K562 (cell line): Measurements from ENCODE around the gene CASP6.

Experiments used
- CBX2 ChIP-seq: fragments of 200-600 bp; sonication (generic); IDR thresholded peaks from one replicate; pipeline ENCODE4 v1.6.1; 2012; ENCODE audit warnings: mild to moderate bottlenecking, low read length, inconsistent platforms; ENCODE audit not compliant: insufficient read depth, poor library complexity, severe bottlenecking
- CTBP1 ChIP-seq: fragments of 450-650 bp; IDR thresholded peaks from 2 replicates; pipeline ENCODE4 v1.6.1; 2016; ENCODE audit warnings: borderline replicate concordance
- EP300 ChIP-seq: IDR thresholded peaks from 2 replicates; pipeline ENCODE4 v1.6.1; 2012; ENCODE audit warnings: low read length, improper control_type of control experiment
- HDAC2 ChIP-seq: fragments of 450-650 bp; IDR thresholded peaks from 2 replicates; pipeline ENCODE4 v1.6.1; 2016; ENCODE audit warnings: mild to moderate bottlenecking
- KDM1A ChIP-seq, 2 experiments: fragments of 450-650 bp; IDR thresholded peaks; 2 replicates each; pipeline ENCODE4 v1.6.1; 2016; ENCODE audit warnings: mild to moderate bottlenecking in 2 of 2
- NFYB ChIP-seq: IDR thresholded peaks from 2 replicates; pipeline ENCODE4 v1.6.1; 2011; ENCODE audit warnings: mild to moderate bottlenecking, moderate library complexity; ENCODE audit not compliant: insufficient read length; ENCODE audit errors: extremely low read depth
- ZBTB8A ChIP-seq: fragments of 450-650 bp; IDR thresholded peaks from 2 replicates; pipeline ENCODE4 v1.6.1; 2018; ENCODE audit warnings: mild to moderate bottlenecking, moderate library complexity; ENCODE audit not compliant: partially characterized antibody
- ZNF12 ChIP-seq: sonication (generic); formaldehyde crosslinking; IDR thresholded peaks from 2 replicates; pipeline ENCODE4 v1.4.0; 2020; ENCODE audit warnings: mild to moderate bottlenecking, missing genetic modification reagents
- TF ChIP-seq, protein P1 (sequence below), 3 experiments: IDR thresholded peaks in 2 of 3; conservative IDR thresholded peaks in 1 of 3; 2 replicates each; pipeline ENCODE4 v1.5.1; 2011 to 2012; ENCODE audit warnings: low read length in 3 of 3, mild to moderate bottlenecking in 3 of 3, control low read depth in 2 of 3, improper control_type of control experiment in 1 of 3, inconsistent platforms in 1 of 3, low read depth in 1 of 3, mixed read lengths in 1 of 3, moderate library complexity in 1 of 3; ENCODE audit not compliant: insufficient read depth in 2 of 3
- TF ChIP-seq, protein P2 (sequence below): fragments of 450-650 bp; formaldehyde crosslinking; conservative IDR thresholded peaks from 2 replicates; pipeline ENCODE4 v1.4.0; 2022; ENCODE audit warnings: mild to moderate bottlenecking, missing genetic modification characterization
- TF ChIP-seq, protein P3 (sequence below): sonication (generic); formaldehyde crosslinking; IDR thresholded peaks from 2 replicates; pipeline ENCODE4 v1.8.0; 2022; ENCODE audit warnings: mild to moderate bottlenecking, missing genetic modification reagents

DNA sequence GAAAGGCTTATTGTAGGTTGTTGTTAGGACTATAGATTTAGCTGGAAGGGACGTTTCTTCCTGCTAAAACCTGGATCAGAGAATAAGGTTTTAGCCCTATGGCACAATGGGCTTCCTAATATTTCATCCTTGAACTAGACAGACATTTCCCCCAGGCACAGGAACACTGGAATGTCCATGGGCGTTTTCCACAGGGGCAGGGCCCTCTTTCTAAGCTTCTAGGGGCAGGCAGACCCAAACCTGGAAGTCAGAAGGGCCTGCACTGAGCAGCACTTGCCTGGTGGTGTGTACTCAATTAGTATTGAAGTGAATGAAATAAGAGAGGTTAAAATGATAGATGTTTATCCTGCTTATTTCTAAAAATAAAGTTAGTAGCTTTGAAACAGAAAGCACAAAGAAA, 41.1 kb downstream of the CASP6 start:
- no peak for TF ChIP-seq ZNF12 (CRISPR knock-in tag)
- no peak for TF ChIP-seq CBX2
- no peak for TF ChIP-seq EP300
- no peak for TF ChIP-seq ZBTB8A
- TF ChIP-seq NFYB = no peak
- TF ChIP-seq HDAC2 = no peak
- TF ChIP-seq, protein P1, sequence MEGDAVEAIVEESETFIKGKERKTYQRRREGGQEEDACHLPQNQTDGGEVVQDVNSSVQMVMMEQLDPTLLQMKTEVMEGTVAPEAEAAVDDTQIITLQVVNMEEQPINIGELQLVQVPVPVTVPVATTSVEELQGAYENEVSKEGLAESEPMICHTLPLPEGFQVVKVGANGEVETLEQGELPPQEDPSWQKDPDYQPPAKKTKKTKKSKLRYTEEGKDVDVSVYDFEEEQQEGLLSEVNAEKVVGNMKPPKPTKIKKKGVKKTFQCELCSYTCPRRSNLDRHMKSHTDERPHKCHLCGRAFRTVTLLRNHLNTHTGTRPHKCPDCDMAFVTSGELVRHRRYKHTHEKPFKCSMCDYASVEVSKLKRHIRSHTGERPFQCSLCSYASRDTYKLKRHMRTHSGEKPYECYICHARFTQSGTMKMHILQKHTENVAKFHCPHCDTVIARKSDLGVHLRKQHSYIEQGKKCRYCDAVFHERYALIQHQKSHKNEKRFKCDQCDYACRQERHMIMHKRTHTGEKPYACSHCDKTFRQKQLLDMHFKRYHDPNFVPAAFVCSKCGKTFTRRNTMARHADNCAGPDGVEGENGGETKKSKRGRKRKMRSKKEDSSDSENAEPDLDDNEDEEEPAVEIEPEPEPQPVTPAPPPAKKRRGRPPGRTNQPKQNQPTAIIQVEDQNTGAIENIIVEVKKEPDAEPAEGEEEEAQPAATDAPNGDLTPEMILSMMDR (IDR thresholded peaks at IDR 0.05 in 2 of 3, conservative IDR thresholded peaks at IDR 0.05 in 1 of 3; ENCODE audit: insufficient read depth in 2 of 3, low read depth in 1 of 3, low read length in 3 of 3) = no peak
- TF ChIP-seq, protein P2, sequence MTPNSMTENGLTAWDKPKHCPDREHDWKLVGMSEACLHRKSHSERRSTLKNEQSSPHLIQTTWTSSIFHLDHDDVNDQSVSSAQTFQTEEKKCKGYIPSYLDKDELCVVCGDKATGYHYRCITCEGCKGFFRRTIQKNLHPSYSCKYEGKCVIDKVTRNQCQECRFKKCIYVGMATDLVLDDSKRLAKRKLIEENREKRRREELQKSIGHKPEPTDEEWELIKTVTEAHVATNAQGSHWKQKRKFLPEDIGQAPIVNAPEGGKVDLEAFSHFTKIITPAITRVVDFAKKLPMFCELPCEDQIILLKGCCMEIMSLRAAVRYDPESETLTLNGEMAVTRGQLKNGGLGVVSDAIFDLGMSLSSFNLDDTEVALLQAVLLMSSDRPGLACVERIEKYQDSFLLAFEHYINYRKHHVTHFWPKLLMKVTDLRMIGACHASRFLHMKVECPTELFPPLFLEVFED (CRISPR knock-in tag) = no peak
- no peak for TF ChIP-seq CTBP1
- TF ChIP-seq, protein P3, sequence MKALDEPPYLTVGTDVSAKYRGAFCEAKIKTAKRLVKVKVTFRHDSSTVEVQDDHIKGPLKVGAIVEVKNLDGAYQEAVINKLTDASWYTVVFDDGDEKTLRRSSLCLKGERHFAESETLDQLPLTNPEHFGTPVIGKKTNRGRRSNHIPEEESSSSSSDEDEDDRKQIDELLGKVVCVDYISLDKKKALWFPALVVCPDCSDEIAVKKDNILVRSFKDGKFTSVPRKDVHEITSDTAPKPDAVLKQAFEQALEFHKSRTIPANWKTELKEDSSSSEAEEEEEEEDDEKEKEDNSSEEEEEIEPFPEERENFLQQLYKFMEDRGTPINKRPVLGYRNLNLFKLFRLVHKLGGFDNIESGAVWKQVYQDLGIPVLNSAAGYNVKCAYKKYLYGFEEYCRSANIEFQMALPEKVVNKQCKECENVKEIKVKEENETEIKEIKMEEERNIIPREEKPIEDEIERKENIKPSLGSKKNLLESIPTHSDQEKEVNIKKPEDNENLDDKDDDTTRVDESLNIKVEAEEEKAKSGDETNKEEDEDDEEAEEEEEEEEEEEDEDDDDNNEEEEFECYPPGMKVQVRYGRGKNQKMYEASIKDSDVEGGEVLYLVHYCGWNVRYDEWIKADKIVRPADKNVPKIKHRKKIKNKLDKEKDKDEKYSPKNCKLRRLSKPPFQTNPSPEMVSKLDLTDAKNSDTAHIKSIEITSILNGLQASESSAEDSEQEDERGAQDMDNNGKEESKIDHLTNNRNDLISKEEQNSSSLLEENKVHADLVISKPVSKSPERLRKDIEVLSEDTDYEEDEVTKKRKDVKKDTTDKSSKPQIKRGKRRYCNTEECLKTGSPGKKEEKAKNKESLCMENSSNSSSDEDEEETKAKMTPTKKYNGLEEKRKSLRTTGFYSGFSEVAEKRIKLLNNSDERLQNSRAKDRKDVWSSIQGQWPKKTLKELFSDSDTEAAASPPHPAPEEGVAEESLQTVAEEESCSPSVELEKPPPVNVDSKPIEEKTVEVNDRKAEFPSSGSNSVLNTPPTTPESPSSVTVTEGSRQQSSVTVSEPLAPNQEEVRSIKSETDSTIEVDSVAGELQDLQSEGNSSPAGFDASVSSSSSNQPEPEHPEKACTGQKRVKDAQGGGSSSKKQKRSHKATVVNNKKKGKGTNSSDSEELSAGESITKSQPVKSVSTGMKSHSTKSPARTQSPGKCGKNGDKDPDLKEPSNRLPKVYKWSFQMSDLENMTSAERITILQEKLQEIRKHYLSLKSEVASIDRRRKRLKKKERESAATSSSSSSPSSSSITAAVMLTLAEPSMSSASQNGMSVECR = no peak
- no peak for TF ChIP-seq KDM1A (IDR thresholded peaks at IDR 0.05)
